Esophagus (tissue), 2 donors: Measurements from ENCODE around the gene CHST11. TPM values are rescaled to one million over a fixed set of nuclear protein-coding genes. Genes with fewer than 3 reads are reported as not detected.

Experiments used
- H3K27ac ChIP-seq, 2 donors: one replicate each; pipeline ENCODE4 v1.5.1; 2013; ENCODE audit warnings: low read depth in 2 of 2, mild to moderate bottlenecking in 2 of 2, inconsistent platforms in 1 of 2, low read length in 1 of 2, moderate library complexity in 1 of 2
- H3K27me3 ChIP-seq, 2 donors: one replicate each; pipeline ENCODE4 v1.6.1; 2013; ENCODE audit warnings: low read length in 2 of 2, control low read depth in 1 of 2, mild to moderate bottlenecking in 1 of 2; ENCODE audit not compliant: insufficient read depth in 2 of 2, control insufficient read depth in 1 of 2
- H3K36me3 ChIP-seq, 2 donors: one replicate each; pipeline ENCODE4 v1.6.1; 2013; ENCODE audit warnings: low read length in 1 of 2; ENCODE audit not compliant: control insufficient read depth in 2 of 2, insufficient read depth in 2 of 2
- H3K4me1 ChIP-seq, 2 donors: one replicate each; pipeline ENCODE4 v1.6.1; 2013; ENCODE audit warnings: low read length in 1 of 2; ENCODE audit not compliant: control insufficient read depth in 2 of 2, insufficient read depth in 2 of 2
- H3K4me3 ChIP-seq, 2 donors: one replicate each; pipeline ENCODE4 v1.5.1; 2013; ENCODE audit warnings: low read length in 2 of 2, mild to moderate bottlenecking in 2 of 2, low read depth in 1 of 2, moderate library complexity in 1 of 2
- H3K9me3 ChIP-seq, 2 donors: one replicate each; pipeline ENCODE4 v1.6.1; 2013; ENCODE audit warnings: mild to moderate bottlenecking in 2 of 2, low read depth in 1 of 2, low read length in 1 of 2, moderate library complexity in 1 of 2; ENCODE audit not compliant: control insufficient read depth in 2 of 2, insufficient read depth in 1 of 2
- WGBS, 2 donors: extraction: QIAGEN DNeasy Blood & Tissue Kit; methylation state at CpG; one replicate each; pipeline ENCODE4 v1.1.7; 2013; 5-methylcytosine and 5-hydroxymethylcytosine counted together
- polyA plus RNA-seq, 2 donors: library from polyadenylated mRNA; stranded (reverse); fragments of 200-250 nt; gene quantifications; one replicate each; pipeline ENCODE4 v1.2.3, GENCODE V29; 2013
- donor health status: healthy with polysubstance abuse.
- donor health status: Bipolar disorder and iron deficiency.

Gene CHST11
- polyA plus RNA-seq, 2 donors = 0.53 to 1.4 TPM

DNA sequence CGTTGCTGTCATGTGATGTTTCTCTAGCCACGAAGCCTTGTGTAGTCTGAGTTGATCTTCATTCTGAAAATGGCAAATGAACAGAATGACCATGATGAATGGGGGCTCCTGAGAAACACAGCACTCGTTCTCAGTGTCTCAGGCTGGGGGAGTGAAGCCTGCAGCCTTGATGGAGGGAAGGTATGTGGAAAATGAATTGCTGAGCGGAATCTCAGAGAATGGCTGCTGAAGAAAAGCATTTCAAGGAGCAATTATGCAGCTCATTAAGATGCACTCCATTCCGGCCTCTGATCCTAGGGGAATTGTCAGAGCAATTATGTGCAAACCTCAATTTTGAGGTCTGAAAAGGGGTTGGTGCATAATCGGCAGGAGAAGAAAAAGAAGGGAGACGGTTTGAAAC, 167.1 kb downstream of the CHST11 start:
- no peaks in the 10 kb centered on the region for H3K4me1 ChIP-seq

GRCh38 chr12:104624529-104624928, 167.8 kb downstream of the CHST11 start:
- no peak overlapping the region for H3K27ac ChIP-seq
- WGBS, 2 donors = 90 to 94% methylated on average over 6 of the region's 6 CpGs
- no peaks in the 10 kb centered on the region for H3K27me3 ChIP-seq
- no peaks in the 10 kb centered on the region for H3K36me3 ChIP-seq
- H3K4me1 ChIP-seq = no peaks in the 10 kb centered on the region
- no peak overlapping the region for H3K4me3 ChIP-seq
- no peaks in the 10 kb centered on the region for H3K9me3 ChIP-seq

More for the DNA sequence above, 167.1 kb downstream of the CHST11 start:
- Histone ChIP-seq H3K9me3 (no peaks in the 10 kb centered on the region), H3K36me3 (no peaks in the 10 kb centered on the region), H3K27me3 (no peaks in the 10 kb centered on the region), H3K4me3 (no peak overlapping the region), H3K27ac (no peak overlapping the region)
- 83 to 86% methylated on average over 7 of the region's 7 CpGs for WGBS, 2 donors

GRCh38 chr12:104626069-104626837, 169.5 kb downstream of the CHST11 start:
- WGBS, 2 donors = 63 to 78% methylated on average over 5 of the region's 5 CpGs
- Histone ChIP-seq H3K4me1 (no peaks in the 10 kb centered on the region), H3K27me3 (no peaks in the 10 kb centered on the region)

GRCh38 chr12:104627231-104627989, 170.7 kb downstream of the CHST11 start:
- 83% methylated on average over 7 of the region's 7 CpGs for WGBS, 2 donors
- H3K4me1 ChIP-seq = no peaks in the 10 kb centered on the region
- no peak overlapping the region for H3K4me3 ChIP-seq
- no peaks in the 10 kb centered on the region for H3K27me3 ChIP-seq
- no peaks in the 10 kb centered on the region for H3K9me3 ChIP-seq
- no peaks in the 10 kb centered on the region for H3K36me3 ChIP-seq
- no peak overlapping the region for H3K27ac ChIP-seq

More at GRCh38 chr12:104626069-104626837, 169.5 kb downstream of the CHST11 start:
- Histone ChIP-seq H3K9me3 (no peaks in the 10 kb centered on the region), H3K36me3 (no peaks in the 10 kb centered on the region), H3K27ac (no peak overlapping the region), H3K4me3 (no peak overlapping the region)

- Histone ChIP-seq H3K36me3 (no peaks in the 10 kb centered on the region), H3K27ac (no peak overlapping the region), H3K27me3 (no peaks in the 10 kb centered on the region), H3K4me1 (no peaks in the 10 kb centered on the region), H3K9me3 (no peaks in the 10 kb centered on the region), H3K4me3 (no peak overlapping the region)
- 84 to 86% methylated on average over 16 of the region's 16 CpGs for WGBS, 2 donors
Measured at GRCh38 chr12:104627990-104628830, 171.5 kb downstream of the CHST11 start.

DNA sequence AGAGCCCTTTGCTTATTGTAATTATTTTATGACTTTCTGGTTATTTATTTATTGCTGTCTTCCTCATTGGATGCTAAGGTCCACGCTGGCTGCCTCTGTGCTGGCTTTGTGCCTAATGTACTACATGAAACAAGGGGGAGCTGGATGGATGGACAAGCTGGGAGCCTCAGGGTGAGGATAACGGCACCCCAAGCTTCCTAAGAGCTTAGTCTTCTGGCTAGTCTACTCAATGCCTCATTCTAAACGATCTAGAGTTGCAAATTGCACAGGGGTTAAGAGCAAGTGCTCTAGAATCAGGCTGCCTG, 172.0 kb downstream of the CHST11 start:
- WGBS, 2 donors = 80% methylated on average over 3 of the region's 3 CpGs

DNA sequence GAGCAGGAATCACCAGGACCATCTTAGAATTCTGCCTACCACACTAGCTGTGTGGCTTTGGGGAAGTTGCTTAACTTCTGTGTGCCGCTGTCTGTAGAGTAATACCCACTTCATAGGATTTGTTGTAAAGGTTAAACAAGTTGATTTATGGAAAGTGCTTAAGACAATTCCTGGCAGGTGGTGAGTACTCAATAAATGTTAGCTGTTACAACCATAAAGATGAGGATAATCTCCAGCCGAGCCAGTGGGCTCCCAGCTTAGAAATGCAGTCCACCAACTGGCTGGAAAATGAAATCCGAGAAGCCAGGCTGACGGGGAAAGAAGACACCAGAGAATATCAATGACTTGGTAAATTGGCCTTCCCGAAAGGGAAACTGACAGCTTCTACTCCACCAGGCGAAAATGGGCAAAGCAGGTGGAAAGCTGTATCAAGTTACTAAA, 173.5 kb downstream of the CHST11 start:
- H3K4me3 ChIP-seq = no peak overlapping the region
- H3K27me3 ChIP-seq = no peaks in the 10 kb centered on the region
- no peaks in the 10 kb centered on the region for H3K9me3 ChIP-seq
- H3K4me1 ChIP-seq = no peaks in the 10 kb centered on the region
- no peak overlapping the region for H3K27ac ChIP-seq
- WGBS, 2 donors = 78 to 81% methylated on average over 6 of the region's 6 CpGs
- H3K36me3 ChIP-seq = no peaks in the 10 kb centered on the region

More for the DNA sequence above, 172.0 kb downstream of the CHST11 start:
- no peak overlapping the region for H3K4me3 ChIP-seq
- H3K9me3 ChIP-seq = no peaks in the 10 kb centered on the region
- H3K4me1 ChIP-seq = no peaks in the 10 kb centered on the region
- no peak overlapping the region for H3K27ac ChIP-seq
- H3K27me3 ChIP-seq = no peaks in the 10 kb centered on the region
- H3K36me3 ChIP-seq = no peaks in the 10 kb centered on the region

- Histone ChIP-seq H3K36me3 (no peaks in the 10 kb centered on the region), H3K27me3 (no peaks in the 10 kb centered on the region), H3K27ac (no peak overlapping the region), H3K9me3 (no peaks in the 10 kb centered on the region), H3K4me1 (no peaks in the 10 kb centered on the region), H3K4me3 (no peak overlapping the region)
- 95 to 96% methylated on average over 8 of the region's 8 CpGs for WGBS, 2 donors
Measured at GRCh38 chr12:104631867-104632266, 175.1 kb downstream of the CHST11 start.

- WGBS, 2 donors = 67 to 70% methylated on average over 13 of the region's 13 CpGs
- Histone ChIP-seq H3K4me3 (no peak overlapping the region), H3K27ac (no peak overlapping the region)
Measured at GRCh38 chr12:104632724-104633201, 176.0 kb downstream of the CHST11 start.

More at GRCh38 chr12:104632724-104633201, 176.0 kb downstream of the CHST11 start:
- no peaks in the 10 kb centered on the region for H3K36me3 ChIP-seq
- H3K9me3 ChIP-seq = no peaks in the 10 kb centered on the region
- H3K4me1 ChIP-seq = no peaks in the 10 kb centered on the region
- H3K27me3 ChIP-seq = no peaks in the 10 kb centered on the region
